Immature natural killer cell (primary cell): ENCODE data around the gene CNPY4. TPM values are rescaled to one million over a fixed set of nuclear protein-coding genes. Genes with fewer than 3 reads are reported as not detected.

Experiments
- DNase-seq, 3 donors: peaks; one replicate each; pipeline ENCODE4 v3.0.0; 2022; ENCODE audit warnings: mixed read lengths in 1 of 3
- H3K27ac Mint-ChIP-seq, 6 donors: one replicate each; pipeline ENCODE4 v1.8.0; 2020; ENCODE audit warnings: mixed read lengths in 6 of 6, mild to moderate bottlenecking in 5 of 6, inconsistent platforms in 4 of 6, moderate library complexity in 3 of 6
- H3K27me3 Mint-ChIP-seq, 3 donors: one replicate each; pipeline ENCODE4 v1.8.0; 2020 to 2021; ENCODE audit warnings: low read depth in 3 of 3, mild to moderate bottlenecking in 3 of 3, mixed read lengths in 3 of 3, moderate library complexity in 3 of 3, inconsistent platforms in 1 of 3
- H3K36me3 Mint-ChIP-seq, 3 donors: one replicate each; pipeline ENCODE4 v1.8.0; 2020; ENCODE audit warnings: mixed read lengths in 3 of 3, inconsistent platforms in 2 of 3, mild to moderate bottlenecking in 2 of 3
- H3K4me1 Mint-ChIP-seq, 2 donors: one replicate each; pipeline ENCODE4 v1.8.0; 2020; ENCODE audit warnings: inconsistent platforms in 2 of 2, mild to moderate bottlenecking in 2 of 2, mixed read lengths in 2 of 2, moderate library complexity in 1 of 2
- H3K4me3 Mint-ChIP-seq, 5 donors: one replicate each; pipeline ENCODE4 v1.8.0; 2020; ENCODE audit warnings: mild to moderate bottlenecking in 5 of 5, mixed read lengths in 5 of 5, inconsistent platforms in 3 of 5, moderate library complexity in 3 of 5
- H3K9me3 Mint-ChIP-seq, 6 donors: one replicate each; pipeline ENCODE4 v1.8.0; 2020; ENCODE audit warnings: mild to moderate bottlenecking in 6 of 6, mixed read lengths in 6 of 6, inconsistent platforms in 4 of 6, moderate library complexity in 3 of 6
- polyA plus RNA-seq, 3 donors: library from polyadenylated mRNA; unstranded; fragments of 300-500 nt; fragmentation: Illumina TruSeq; gene quantifications; one replicate each; pipeline ENCODE4 v1.2.3, GENCODE V29; 2021

The CNPY4 gene
- polyA plus RNA-seq, 3 donors from 2014 or later, result 14.2 to 18.5 (median 17.7) TPM

GRCh38 chr7:100152937-100153666, 33.7 kb downstream of the CNPY4 start:
- DNase-seq, result no peak

GRCh38 chr7:100153708-100154535, 34.5 kb downstream of the CNPY4 start:
- Mint-ChIP-seq H3K4me3 (peak overlapping the region in 1 of 5 donors; percentile 18), H3K9me3 (no peaks in the 10 kb centered on the region), H3K4me1 (peaks cover 43 to 55% of the 10 kb centered on the region in 2 donors), H3K27ac (peak overlapping the region in 5 of 6 donors; percentile 6 to 69 (median 31)), H3K27me3 (peaks cover 0 to 9% (median 5%) of the 10 kb centered on the region in 3 donors), H3K36me3 (peaks cover 9 to 14% (median 10%) of the 10 kb centered on the region in 3 donors)
- DNase-seq, result no peak

More at GRCh38 chr7:100152937-100153666, 33.7 kb downstream of the CNPY4 start:
- Mint-ChIP-seq H3K27ac (peak overlapping the region in 2 of 6 donors; percentile 31 to 40), H3K27me3 (peaks cover 4 to 14% (median 9%) of the 10 kb centered on the region in 3 donors), H3K36me3 (peaks cover 9 to 14% (median 10%) of the 10 kb centered on the region in 3 donors), H3K4me3 (no peak overlapping the region), H3K4me1 (peaks cover 48 to 60% of the 10 kb centered on the region in 2 donors), H3K9me3 (no peaks in the 10 kb centered on the region)

- no peak overlapping the region for H3K27ac Mint-ChIP-seq
- H3K36me3 Mint-ChIP-seq, result peaks cover 9 to 14% (median 10%) of the 10 kb centered on the region in 3 donors
- peak overlapping the region in 1 of 5 donors; percentile 56 for H3K4me3 Mint-ChIP-seq
- H3K4me1 Mint-ChIP-seq, result peaks cover 45 to 51% of the 10 kb centered on the region in 2 donors
- no peak for DNase-seq
- no peaks in the 10 kb centered on the region for H3K9me3 Mint-ChIP-seq
- H3K27me3 Mint-ChIP-seq, result peaks cover 0 to 9% (median 4%) of the 10 kb centered on the region in 3 donors
Observed at GRCh38 chr7:100154651-100155491, 35.4 kb downstream of the CNPY4 start.

- peak overlapping the region in 3 of 5 donors; percentile 9 to 56 (median 18) for H3K4me3 Mint-ChIP-seq
- H3K9me3 Mint-ChIP-seq, result no peaks in the 10 kb centered on the region
- no peak for DNase-seq
- H3K36me3 Mint-ChIP-seq, result peaks cover 4 to 8% (median 6%) of the 10 kb centered on the region in 3 donors
- peaks cover 38 to 42% of the 10 kb centered on the region in 2 donors for H3K4me1 Mint-ChIP-seq
- peaks cover 0 to 9% (median 4%) of the 10 kb centered on the region in 3 donors for H3K27me3 Mint-ChIP-seq
- H3K27ac Mint-ChIP-seq, result peak overlapping the region in 4 of 6 donors; percentile 47 to 83 (median 66)
Observed at GRCh38 chr7:100155553-100156317, 36.3 kb downstream of the CNPY4 start.

- no peaks in the 10 kb centered on the region for H3K9me3 Mint-ChIP-seq
- peaks cover 0 to 9% (median 4%) of the 10 kb centered on the region in 3 donors for H3K27me3 Mint-ChIP-seq
- H3K36me3 Mint-ChIP-seq, result peaks cover 4 to 8% (median 6%) of the 10 kb centered on the region in 3 donors
- DNase-seq, result no peak
- peak overlapping the region; percentile 48 to 86 (median 70) for H3K4me3 Mint-ChIP-seq
- peaks cover 38 to 42% of the 10 kb centered on the region in 2 donors for H3K4me1 Mint-ChIP-seq
- H3K27ac Mint-ChIP-seq, result peak overlapping the region; percentile 67 to 84 (median 81)
Observed at GRCh38 chr7:100156331-100157068, 37.1 kb downstream of the CNPY4 start.

- peaks cover 36 to 37% of the 10 kb centered on the region in 2 donors for H3K4me1 Mint-ChIP-seq
- peak overlapping the region; percentile 48 to 86 (median 70) for H3K4me3 Mint-ChIP-seq
- peaks cover 0 to 12% (median 4%) of the 10 kb centered on the region in 3 donors for H3K27me3 Mint-ChIP-seq
- peak overlapping the region; percentile 67 to 93 (median 81) for H3K27ac Mint-ChIP-seq
- peaks cover 4 to 8% (median 6%) of the 10 kb centered on the region in 3 donors for H3K36me3 Mint-ChIP-seq
- no peaks in the 10 kb centered on the region for H3K9me3 Mint-ChIP-seq
- no peak for DNase-seq
Observed at GRCh38 chr7:100157069-100157333, 37.6 kb downstream of the CNPY4 start.

GRCh38 chr7:100157334-100158228, 38.1 kb downstream of the CNPY4 start:
- H3K36me3 Mint-ChIP-seq, result peaks cover 1 to 4% (median 1%) of the 10 kb centered on the region in 3 donors
- H3K4me1 Mint-ChIP-seq, result peaks cover 32% of the 10 kb centered on the region in 2 donors

GRCh38 chr7:100158229-100159098, 39.0 kb downstream of the CNPY4 start, which contains the start of gene TRAPPC14:
TRAPPC14 (minus strand) TSS chr7:100158723; CDS start chr7:100158499, 224 bp downstream.
- Mint-ChIP-seq H3K27ac (peak within 1 kb of the TSS; percentile 74 to 94 (median 90)), H3K36me3 (peaks cover 0 to 4% (median 0%) of the 10 kb centered on the region in 3 donors), H3K27me3 (peaks cover 0 to 12% (median 6%) of the 10 kb centered on the region in 3 donors), H3K4me1 (peaks cover 29 to 31% of the 10 kb centered on the region in 2 donors), H3K9me3 (no peaks in the 10 kb centered on the region), H3K4me3 (peak within 1 kb of the TSS; percentile 83 to 90 (median 86))
- peak; percentile 86 to 88 (median 88) for DNase-seq

More at GRCh38 chr7:100157334-100158228, 38.1 kb downstream of the CNPY4 start:
- H3K4me3 Mint-ChIP-seq, result peak overlapping the region; percentile 83 to 90 (median 86)
- peak overlapping the region; percentile 70 to 94 (median 90) for H3K27ac Mint-ChIP-seq
- DNase-seq, result no peak
- H3K27me3 Mint-ChIP-seq, result peaks cover 0 to 12% (median 5%) of the 10 kb centered on the region in 3 donors
- no peaks in the 10 kb centered on the region for H3K9me3 Mint-ChIP-seq

- H3K4me1 Mint-ChIP-seq, result peaks cover 29 to 30% of the 10 kb centered on the region in 2 donors
- H3K4me3 Mint-ChIP-seq, result peak overlapping the region; percentile 78 to 85 (median 83)
Observed at GRCh38 chr7:100159099-100159623, 39.7 kb downstream of the CNPY4 start.

GRCh38 chr7:100160067-100160466, 40.6 kb downstream of the CNPY4 start:
- Mint-ChIP-seq H3K4me1 (peaks cover 28 to 29% of the 10 kb centered on the region in 2 donors), H3K27ac (no peak overlapping the region), H3K9me3 (no peaks in the 10 kb centered on the region), H3K4me3 (peak overlapping the region in 3 of 5 donors; percentile 7 to 83 (median 78)), H3K36me3 (peaks cover 0 to 4% (median 0%) of the 10 kb centered on the region in 3 donors), H3K27me3 (peaks cover 0 to 12% (median 9%) of the 10 kb centered on the region in 3 donors)
- DNase-seq, result no peak

More at GRCh38 chr7:100159099-100159623, 39.7 kb downstream of the CNPY4 start:
- H3K36me3 Mint-ChIP-seq, result peaks cover 0 to 4% (median 0%) of the 10 kb centered on the region in 3 donors
- no peak for DNase-seq
- no peaks in the 10 kb centered on the region for H3K9me3 Mint-ChIP-seq
- H3K27me3 Mint-ChIP-seq, result peaks cover 0 to 12% (median 9%) of the 10 kb centered on the region in 3 donors
- peak overlapping the region; percentile 66 to 86 (median 79) for H3K27ac Mint-ChIP-seq
